Body of pancreas (tissue), 4 donors: Measurements from ENCODE around the gene SLCO1B3.

ENCODE experiments used
- POLR2A ChIP-seq, 3 donors: fragments of 450-650 bp; IDR thresholded peaks; one replicate each; pipeline ENCODE4 v1.6.1; 2016; ENCODE audit warnings: antibody characterized with exemption in 3 of 3, mild to moderate bottlenecking in 2 of 3
- TF ChIP-seq, protein P1 (sequence below), 7 experiments: fragments of 450-650 bp in 4 of 7; fragments of 200-600 bp in 3 of 7; sonication (generic) in 3 of 7; IDR thresholded peaks; one replicate each; pipeline ENCODE4 v1.5.1; 2016 to 2019; ENCODE audit warnings: antibody characterized with exemption in 7 of 7

GRCh38 chr12:20950248-20950647 lies 139.7 kb downstream of the SLCO1B3 start:
- TF ChIP-seq, protein P1, sequence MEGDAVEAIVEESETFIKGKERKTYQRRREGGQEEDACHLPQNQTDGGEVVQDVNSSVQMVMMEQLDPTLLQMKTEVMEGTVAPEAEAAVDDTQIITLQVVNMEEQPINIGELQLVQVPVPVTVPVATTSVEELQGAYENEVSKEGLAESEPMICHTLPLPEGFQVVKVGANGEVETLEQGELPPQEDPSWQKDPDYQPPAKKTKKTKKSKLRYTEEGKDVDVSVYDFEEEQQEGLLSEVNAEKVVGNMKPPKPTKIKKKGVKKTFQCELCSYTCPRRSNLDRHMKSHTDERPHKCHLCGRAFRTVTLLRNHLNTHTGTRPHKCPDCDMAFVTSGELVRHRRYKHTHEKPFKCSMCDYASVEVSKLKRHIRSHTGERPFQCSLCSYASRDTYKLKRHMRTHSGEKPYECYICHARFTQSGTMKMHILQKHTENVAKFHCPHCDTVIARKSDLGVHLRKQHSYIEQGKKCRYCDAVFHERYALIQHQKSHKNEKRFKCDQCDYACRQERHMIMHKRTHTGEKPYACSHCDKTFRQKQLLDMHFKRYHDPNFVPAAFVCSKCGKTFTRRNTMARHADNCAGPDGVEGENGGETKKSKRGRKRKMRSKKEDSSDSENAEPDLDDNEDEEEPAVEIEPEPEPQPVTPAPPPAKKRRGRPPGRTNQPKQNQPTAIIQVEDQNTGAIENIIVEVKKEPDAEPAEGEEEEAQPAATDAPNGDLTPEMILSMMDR (IDR thresholded peaks at IDR 0.05) = peak; percentile 26 to 68 (median 57)
- no peak for TF ChIP-seq POLR2A (IDR thresholded peaks at IDR 0.05)
